SK-N-MC (cell line): Measurements from ENCODE around the gene TGFBRAP1.

ENCODE experiments used
- EZH2 ChIP-seq: fragments of 200-600 bp; sonication (generic); IDR thresholded peaks from one replicate; pipeline ENCODE4 v1.6.1; 2017; ENCODE audit warnings: antibody characterized with exemption
- FOXP2 ChIP-seq: optimal IDR thresholded peaks from 2 replicates; pipeline ENCODE3; 2011; ENCODE audit warnings: mild to moderate bottlenecking, moderate library complexity; ENCODE audit not compliant: insufficient read depth; ENCODE audit errors: extremely low read length, control extremely low read depth
- POLR2AphosphoS5 ChIP-seq: IDR thresholded peaks from 2 replicates; pipeline ENCODE4 v1.6.1; 2012; ENCODE audit warnings: mild to moderate bottlenecking, low read depth, low read length, borderline replicate concordance

DNA sequence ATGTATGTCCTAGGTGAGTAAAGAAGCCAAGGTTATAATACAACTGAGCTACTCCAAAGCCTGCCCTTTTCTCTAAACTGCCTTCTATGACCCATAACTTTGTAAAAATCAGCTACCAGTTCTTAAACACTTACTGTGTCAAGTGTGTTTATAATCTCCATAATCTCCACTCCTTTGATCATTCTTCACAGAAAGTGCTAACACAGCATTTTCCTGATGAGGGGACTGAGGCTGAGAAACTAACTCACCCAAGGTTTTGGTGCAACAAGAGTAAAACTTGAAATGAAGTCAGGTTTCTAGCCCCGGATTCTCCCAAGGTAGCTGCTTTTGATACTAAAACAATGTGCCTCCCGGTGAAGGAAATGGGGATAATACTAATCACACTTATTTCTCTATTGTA lies 5.9 kb upstream of the TGFBRAP1 start:
- TF ChIP-seq POLR2AphosphoS5 (no peak), EZH2 (no peak), FOXP2 (no peak)
